GM23248 (cell line): ENCODE data around the gene SH3BGRL2.

Source experiments
- EZH2 ChIP-seq: fragments of 200-600 bp; sonication (generic); IDR thresholded peaks from 2 replicates; pipeline ENCODE4 v1.6.1; 2018; ENCODE audit warnings: antibody characterized with exemption, mild to moderate bottlenecking; ENCODE audit not compliant: insufficient read depth, poor library complexity, severe bottlenecking
- EZH2phosphoT487 ChIP-seq: fragments of 200-600 bp; sonication (generic); IDR thresholded peaks from 2 replicates; pipeline ENCODE4 v1.6.1; 2018; ENCODE audit warnings: antibody characterized with exemption, moderate library complexity, mild to moderate bottlenecking, low read depth; ENCODE audit not compliant: insufficient read depth

DNA sequence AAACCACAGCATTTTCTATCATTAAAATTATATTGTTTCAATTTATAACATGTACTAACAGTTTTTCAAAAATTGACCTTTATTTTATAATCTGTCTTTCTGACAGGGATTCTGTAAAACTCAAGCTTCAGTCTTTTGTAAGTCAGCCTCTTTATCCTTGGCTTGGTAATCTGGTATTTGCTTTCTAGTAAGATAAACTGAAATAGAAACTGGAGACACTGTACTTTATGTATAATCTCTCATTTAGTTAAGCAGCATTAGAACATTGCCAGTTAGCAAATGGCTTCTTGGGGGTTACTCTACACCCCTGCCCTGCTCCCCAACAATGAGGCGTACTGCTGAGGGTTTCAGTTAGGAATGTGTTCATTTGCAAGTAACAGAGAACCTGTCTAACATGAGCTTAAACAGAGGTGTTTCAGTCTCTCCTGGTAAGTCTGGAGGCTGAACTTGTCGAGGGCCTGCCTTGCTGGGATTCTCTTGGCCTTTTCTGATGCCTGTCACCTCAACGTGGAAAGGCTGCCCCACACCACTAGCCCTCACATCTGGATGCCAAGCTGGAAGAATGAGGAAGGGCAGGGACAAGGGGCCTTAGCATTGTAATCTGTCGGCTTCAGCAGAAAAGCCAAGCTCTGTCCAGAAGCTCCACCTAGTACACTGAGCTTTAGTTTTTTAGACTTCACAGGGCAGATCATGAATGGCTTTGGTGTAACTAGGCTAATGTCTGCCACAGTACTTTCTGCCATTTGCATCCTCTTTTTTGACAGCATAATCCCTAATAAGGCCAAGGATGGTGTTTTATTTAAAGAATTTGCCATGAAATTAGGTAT, 34.8 kb downstream of the SH3BGRL2 start:
- TF ChIP-seq EZH2 (no peak), EZH2phosphoT487 (no peak)
